HuH-7 (cell line): Measurements from ENCODE around the gene DHCR24.
"Not testable (repeated sequence)": the region's sequence is repeated elsewhere in the genome, so short reads cannot be mapped to it uniquely, and the experiment has no call there.

Experiments used
- DNase-seq: peaks from one replicate; pipeline ENCODE4 v3.0.0; 2011; ENCODE audit warnings: low spot score

The DHCR24 gene, protein sequence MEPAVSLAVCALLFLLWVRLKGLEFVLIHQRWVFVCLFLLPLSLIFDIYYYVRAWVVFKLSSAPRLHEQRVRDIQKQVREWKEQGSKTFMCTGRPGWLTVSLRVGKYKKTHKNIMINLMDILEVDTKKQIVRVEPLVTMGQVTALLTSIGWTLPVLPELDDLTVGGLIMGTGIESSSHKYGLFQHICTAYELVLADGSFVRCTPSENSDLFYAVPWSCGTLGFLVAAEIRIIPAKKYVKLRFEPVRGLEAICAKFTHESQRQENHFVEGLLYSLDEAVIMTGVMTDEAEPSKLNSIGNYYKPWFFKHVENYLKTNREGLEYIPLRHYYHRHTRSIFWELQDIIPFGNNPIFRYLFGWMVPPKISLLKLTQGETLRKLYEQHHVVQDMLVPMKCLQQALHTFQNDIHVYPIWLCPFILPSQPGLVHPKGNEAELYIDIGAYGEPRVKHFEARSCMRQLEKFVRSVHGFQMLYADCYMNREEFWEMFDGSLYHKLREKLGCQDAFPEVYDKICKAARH

DNA sequence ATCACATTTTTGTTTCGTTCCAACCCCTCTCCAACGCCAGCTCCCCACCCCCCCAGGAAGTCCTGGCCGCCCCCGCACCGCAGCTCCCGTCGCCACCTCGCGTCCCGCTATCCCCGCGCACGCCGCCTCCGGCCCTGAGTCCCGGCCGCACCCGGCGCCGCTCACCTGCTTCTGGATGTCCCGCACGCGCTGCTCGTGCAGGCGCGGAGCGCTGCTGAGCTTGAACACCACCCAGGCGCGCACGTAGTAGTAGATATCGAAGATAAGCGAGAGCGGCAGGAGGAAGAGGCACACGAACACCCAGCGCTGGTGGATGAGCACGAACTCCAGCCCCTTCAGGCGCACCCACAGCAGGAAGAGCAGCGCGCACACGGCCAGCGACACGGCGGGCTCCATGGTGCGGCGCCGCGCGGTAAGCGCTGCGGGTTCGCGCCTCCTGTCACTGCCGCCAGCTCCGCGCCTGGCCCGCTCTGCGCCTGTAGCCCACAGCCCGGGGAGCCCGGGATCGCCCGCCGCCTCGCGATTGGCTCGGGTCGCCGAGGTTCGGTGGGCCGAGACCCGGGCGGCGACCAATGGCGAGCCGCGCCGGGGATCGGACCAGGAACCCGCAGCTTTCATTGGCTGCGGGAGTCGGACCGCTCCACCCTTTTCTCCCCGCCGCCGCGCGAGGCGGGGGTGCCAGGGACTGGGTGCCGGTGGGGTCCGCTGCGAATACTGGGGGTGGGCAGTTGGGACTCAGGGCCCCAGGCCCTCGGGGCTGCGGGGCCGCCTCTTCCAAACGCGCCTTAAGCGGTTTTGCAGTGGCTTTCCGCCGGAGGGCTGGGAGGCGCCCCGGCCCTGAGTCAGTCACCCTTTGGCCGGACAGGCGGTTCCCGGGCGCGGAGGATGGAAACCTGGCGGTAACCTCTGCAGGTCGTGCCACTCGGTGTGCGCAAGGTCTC is at the start of gene DHCR24:
TSS of gene DHCR24 (minus strand) at position 472 of the 941 bp plus-strand sequence. CDS start at position 396, 76 bp downstream.
- peak; percentile 97 for DNase-seq

DNA sequence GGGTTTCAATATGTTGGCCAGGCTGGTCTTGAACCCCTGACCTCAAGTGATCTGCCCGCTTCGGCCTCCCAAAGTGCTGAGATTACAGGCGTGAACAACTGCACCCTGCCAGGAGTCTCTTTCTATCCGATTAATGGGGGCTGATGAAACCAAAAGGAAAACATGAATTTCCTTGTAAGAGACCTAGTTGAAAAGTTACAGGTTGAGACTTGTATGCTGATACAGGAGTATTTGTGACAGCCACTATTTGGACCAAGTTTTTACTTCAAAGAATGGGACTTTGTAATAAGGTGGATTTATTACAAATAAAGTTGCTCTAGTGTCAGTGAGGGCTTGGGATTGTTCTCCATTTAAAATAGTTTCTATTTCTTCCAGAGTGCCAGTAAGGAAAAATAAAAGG is 49.8 kb upstream of the DHCR24 start:
- no peak for DNase-seq

DNA sequence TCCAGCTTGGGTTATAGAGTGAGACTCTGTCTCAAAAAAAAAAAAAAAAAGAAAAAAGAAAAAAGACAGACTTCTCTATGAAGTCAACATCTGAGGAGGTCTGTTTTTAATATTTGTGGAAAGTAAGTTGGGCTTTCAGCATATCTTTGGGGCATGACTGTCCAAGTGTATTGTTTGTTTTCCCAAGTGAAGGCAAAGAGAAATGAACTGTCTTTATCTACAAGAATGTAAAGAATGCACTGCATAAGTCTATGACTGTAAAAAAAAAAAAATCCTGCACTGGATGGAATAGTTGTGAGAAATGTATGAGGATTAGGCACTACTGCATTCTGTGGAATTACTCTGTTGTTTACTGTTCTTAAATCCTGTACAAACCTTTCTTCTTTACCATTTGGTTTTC is 47.9 kb upstream of the DHCR24 start:
- no peak for DNase-seq

DNA sequence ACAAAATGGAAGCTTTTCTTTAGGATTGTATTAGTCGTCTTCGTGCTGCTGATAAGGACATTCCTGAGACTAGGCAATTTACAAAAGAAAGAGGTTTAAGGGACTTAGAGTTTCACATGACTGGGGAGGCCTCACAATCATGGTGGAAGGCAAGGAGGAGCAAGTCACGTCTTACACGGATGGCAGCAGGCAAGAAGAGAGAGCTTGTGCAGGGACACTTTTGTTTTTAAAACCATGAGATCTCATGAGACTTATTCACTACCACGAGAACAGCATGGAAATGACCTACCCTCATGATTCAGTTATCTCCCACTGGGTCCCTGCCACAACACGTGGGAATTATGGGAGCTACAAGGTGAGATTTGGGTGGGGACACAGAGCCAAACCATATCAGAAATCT is 47.1 kb upstream of the DHCR24 start:
- not testable (repeated sequence) for DNase-seq

DNA sequence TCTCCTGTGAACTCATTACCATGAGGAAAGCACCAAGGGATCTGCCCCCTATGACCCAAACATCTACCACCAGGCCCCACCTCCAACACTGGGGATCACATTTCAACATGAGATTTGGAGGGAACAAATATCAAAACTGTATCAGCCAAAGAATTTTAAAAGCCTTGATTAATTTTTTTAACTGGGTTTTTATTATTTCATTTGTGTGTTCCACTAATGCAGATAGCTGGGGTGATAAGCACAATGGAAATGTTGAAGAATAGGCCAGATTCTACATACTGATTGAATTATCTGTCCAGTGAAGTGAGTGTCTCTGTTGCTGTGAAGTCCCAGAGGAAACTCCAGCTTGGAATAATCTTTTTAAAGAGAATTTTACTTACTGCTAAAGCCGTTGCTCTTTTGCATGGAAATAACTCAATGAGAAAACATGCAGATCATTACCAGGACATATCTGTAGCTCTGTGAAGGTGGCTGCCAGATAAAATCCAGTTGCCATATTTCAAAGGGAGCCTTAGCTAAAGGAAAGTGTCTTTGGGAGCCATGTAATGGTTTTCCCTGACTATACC is 44.4 kb upstream of the DHCR24 start:
- no peak for DNase-seq

DNA sequence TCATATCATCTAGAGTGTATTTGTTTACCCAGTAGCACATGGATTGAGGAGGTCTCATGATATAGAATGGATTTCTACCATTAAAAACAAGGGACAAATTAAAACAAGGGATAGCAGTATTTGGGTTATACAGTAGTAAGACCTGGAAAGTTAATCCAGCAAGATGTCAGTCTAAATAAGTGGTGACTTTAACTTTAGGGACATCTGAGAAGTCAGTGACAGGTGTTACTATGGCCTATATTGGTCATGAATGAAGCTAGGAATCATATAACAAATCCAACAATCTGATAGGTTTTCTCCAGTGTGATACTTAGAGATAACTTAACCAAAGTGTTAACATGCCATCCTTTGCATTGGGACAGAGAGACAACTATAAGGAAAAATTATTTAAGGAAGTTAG is 42.7 kb upstream of the DHCR24 start:
- DNase-seq = no peak

DNA sequence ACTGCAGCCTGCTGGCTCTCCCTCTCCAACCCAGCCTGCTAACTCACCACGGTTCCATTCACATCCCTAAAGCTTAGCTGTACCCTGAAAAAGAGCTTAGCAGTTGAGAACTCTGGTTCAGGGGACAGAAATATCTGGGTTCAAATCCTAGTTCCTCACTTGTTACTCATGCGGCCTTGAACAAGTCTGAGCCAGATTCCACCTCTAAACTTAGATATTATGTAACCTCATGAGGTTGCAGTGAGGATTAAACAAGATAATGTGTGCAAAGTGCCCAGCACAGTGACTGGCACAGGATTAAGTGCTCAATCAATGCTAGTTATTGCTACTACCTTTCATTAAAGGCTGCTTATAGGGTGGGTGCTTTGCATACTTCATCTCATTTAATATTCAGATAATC is 41.3 kb upstream of the DHCR24 start:
- no peak for DNase-seq

DNA sequence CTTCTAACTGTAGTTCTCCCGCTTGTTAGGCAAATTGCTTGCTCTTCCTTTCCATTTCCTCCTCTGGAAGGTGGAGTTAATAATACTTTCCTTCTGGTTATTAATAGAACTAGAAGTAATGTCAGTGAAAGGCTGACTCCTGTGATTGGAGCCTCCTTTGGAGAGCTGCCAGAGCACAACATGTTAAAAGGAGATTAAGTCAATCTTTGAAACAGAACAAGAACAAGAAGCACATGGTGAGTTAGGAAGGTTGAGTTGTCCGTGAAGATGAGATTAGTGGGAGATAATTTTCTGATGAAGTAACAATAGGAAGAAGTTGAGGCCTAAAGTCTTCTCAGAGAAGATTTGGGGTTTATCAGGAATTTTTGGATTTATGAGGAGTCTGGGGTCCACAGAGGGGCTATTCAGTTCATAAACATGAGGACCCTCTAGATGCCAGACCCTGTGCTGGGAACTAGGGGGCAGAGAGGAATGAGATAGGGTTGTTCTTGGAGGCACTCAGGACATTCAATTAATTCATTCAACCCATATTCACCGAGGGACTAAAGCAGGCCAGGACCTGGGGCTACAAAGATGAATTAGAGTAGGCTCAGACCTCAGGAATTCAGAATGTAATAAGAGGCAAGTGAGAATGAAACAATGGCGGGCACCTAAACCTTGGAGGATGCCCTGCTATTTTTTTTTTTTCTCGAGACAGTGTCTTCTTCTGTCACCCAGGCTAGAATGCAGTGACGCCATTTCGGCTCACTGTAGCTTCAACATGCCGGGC is 40.7 kb upstream of the DHCR24 start:
- DNase-seq = no peak

DNA sequence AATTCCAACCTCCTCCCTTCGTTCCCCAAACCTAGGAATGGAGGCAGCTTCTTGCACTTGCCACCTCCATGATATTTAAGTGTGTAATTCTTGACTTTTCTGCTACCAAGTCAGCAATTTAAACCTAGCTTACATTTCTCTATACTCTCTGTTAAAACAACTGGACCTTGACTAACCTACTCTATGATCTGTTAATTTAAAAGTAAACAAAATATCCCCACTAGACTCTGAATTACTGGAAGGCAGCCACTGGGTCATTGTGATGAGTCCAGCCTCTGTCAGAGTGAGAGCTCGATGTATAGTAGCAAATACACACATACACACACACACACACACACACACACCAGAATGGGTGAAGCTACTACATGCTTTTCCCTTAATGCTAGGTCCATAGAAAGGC is 40.0 kb upstream of the DHCR24 start:
- DNase-seq = no peak

DNA sequence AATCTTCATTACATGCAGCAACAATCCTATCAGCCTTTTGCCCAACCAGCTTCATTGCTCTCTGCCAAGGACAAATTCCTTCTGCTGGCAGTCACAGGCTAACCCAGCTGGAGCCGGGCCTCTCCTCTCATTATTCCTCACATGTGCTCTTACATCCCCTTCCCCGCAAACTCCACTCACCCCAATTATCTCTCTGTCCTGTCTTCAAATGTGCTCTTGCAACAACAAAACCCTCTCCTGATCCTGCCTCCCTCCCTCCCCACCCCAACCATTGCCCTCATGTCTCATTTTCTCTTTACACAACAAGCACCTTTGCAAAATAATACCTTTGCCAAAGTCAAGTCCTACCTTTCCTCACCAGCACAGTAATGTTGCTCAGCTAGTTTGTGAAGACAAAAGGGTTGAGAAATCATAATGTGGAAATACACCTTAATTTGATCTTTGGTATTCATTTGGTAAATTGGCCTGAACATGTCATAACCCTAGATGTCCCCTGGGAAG is 36.0 kb upstream of the DHCR24 start:
- no peak for DNase-seq

DNA sequence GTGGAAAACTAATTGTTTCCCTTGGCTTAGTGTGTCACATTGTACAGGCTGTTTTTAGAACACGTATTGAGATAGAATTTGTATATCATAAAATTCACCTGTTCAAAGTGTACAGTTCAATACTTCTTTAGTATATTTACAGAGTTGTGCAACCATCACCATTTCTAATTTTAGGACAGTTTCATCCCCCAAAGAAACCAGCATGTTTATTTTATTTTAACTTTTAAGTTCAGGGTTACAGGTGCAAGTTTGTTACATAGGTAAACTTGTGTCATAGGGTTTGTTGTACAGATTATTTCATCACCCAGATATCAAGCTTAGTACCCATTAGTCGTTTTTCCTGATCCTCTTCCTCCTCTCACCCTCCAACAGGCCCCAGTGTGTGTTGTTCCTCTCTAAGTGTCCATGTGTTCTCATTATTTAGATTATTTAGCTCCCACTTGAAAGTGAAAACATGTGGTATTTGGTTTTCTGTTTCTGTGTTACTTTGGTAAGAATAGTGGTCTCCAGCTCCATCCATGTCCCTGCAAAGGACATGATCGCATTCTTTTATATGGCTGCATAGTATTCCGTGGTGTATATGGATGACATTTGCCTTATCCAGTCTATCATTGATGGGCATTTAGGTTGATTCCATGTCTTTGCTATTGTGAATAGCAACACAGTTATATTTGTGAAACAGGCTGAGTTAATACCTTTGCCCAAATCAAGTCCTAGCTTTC is 35.2 kb upstream of the DHCR24 start:
- no peak for DNase-seq

DNA sequence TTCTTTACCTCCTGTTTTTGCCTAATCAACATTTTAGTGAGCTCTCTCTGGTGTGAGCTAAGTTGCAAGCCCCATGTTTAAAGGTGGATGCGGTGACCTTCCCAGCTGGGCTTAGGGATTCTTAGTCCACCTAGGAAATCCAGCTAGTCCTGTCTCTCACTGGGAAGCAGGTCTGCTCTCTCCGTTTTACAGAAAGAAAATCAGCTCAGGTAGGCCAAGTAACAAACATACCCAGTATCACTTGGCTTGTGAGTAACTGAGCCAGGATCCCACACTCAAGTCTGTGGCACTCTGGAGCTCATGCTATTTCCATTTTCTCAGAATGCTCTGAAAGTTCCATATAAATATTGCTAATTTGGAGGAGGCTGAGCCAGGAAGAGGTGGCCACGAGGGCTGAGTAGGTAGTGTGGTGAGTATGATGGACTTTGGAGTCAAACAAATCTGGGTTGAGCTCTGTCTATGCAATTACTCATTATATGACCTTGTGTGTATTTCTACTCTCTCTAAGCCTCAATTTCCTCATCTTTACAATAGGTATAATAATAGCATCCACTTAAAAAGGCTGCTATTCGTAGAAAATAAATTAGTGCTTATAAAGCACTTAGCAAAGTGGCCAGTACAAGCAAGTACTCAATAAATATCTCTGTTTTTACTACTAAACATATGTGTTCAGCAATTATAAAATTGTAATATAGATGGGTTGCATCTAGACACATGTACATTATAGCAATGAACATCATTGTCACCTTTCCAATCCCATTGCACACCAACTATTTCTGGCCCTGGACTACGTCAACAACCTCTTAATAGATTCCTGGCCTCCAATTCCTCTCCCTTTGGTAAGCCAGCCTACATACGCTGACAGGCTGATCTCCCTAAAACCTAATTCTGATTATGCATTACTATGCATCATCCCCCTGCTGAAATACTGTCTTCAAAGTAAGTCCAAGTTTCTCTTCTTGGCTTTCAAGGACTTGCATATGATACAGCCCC is 32.7 kb upstream of the DHCR24 start:
- peak; percentile 44 for DNase-seq

DNA sequence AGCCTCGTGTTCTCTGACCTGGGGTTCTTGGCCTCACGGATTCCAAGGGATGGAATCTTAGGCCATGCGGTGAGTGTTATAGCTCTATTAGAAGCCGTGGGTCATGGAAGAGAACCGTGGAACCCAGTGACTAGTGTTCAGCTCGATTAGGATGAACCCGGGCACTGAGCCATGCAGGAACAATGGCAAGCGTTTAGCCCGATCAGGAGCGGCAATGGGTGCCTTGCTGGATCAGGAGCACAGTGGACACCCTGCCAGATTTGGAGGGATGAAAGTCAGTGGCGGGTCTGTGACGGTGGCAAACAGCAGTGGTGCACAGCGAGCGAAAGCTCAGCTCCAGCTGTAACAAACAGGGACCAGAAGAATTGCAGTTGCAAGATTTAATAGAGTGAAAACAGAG is 24.1 kb upstream of the DHCR24 start:
- not testable (repeated sequence) for DNase-seq

DNA sequence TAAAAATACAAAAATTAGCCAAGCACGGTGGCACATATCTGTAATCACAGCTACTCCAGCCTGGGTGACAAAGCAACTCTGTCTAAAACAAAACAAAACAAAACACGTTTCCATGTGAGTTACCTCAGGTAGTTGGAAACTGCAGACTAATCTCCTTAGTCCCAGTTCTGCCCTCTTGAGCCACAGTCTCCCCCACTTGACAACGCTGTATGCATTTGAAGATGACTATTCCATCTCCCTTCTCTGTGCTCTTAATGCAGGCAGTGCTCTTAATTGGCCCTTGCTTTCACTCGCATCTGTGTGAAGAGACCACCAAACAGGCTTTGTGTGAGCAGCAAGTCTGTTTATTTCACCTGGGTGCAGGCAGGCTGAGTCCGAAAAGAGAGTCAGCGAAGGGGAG is 19.6 kb upstream of the DHCR24 start:
- DNase-seq = no peak

DNA sequence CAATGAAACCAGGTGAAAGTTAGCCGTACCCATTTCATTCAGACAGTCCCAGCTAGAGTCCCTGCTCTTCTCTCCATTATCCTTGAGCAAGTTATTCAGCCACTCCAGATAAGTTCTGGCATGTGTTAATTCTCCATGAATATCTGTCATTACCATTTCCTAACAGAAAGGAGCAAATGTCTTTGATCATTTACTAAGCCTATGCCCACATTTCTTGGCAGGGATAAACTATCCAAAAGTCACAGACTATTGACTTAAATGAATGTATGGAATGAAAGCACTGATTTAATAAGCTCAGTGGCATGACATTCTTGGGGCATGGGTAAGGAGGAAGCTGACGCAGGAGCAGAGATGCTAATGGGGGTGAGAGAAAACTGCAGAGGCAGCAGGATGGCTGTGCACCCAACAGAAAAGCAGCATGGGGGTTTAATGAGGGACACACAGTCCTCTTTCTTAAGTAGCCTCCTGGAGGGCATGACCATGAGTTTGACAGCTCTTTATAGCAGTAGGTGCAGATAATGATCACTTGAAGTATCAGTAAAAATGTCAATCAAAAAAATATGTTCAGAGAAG is 17.6 kb upstream of the DHCR24 start:
- DNase-seq = no peak

DNA sequence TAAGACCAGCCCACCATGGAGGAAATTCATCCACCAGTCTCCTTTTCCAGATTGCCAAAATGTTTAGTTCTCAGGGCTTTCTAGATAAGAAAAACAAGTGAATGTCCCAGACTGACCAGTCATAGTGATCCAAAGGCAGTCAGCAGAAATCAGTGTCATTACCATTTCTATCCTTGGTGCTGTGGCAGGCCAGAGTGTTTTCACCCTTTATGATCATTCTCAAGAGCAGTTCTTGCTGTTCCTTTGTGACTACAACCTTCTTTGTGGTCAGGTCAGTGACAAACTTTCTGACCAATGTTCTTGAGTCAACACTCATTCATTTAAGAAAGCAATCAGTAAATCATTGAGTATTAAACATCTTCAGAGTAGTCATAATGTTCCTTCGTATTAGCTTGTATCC is 7.3 kb upstream of the DHCR24 start:
- no peak for DNase-seq

DNA sequence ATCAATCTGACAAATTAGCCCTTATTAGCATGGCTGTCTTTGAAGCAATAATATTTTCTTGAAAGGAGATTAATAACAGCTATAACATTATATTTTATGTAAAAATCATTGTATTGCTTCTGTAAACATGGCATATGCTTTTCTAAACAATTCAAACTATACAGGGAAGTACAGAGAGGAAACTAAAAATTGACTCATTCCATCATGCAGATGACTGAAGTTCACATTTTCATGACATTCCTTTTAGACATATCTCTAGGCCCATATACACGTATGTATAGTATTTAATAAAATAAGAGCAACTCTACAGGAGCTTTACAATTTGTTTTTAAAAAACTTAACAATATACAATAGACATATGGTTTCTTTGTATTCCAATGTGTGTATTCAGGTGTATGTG is 5.6 kb upstream of the DHCR24 start:
- DNase-seq = no peak

DNA sequence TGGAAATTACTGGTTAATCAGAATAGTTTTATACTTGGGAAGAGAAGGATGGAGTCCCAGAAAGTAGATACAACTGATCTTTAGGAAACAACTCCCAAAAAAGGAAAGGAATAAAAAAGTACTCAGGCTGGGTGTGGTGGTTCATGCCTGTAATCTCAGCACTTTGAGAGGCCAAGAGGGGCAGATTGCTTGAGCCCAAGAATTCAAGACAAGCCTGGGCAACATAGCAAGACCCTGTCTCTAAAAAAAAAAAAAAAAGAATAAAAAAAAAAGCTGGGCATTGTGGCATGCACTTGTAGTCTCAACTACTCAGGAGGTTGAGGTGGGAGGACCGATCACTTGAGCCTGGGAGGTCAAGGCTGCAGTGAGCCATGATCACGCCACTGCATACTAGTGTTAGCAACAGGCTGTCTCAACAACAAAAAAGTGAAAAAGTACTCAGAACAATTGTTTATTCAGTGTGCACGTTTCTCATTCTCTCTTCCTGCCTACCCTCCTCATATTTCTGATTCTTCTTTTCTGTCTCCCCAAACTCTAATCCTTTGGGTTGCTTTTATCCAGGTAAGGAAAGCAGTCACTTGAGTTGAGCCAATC is 2.2 kb upstream of the DHCR24 start:
- no peak for DNase-seq
